GM12878 (cell line): ENCODE results near the gene CCDC134. TPM values are rescaled to one million over a fixed set of nuclear protein-coding genes. Genes with fewer than 3 reads are reported as not detected.

Experiments
- ATAC-seq: fragments of 200-7000 bp; cut with Tn5 transposase; 3 replicates; pipeline ENCODE4 v1.9.1; 2020; ENCODE audit warnings: mild to moderate bottlenecking, moderate library complexity
- BruUV-seq: library from RNA; stranded (reverse); fragments of 400-500 nt; replicated peaks from 2 replicates; lab custom pipeline; 2021; lab: Mats Ljungman, UMichigan
- CTCF ChIA-PET: fragments of 300-600 bp; sonication (Branson Sonifier 250); formaldehyde crosslinking; extraction: SDS; loops from one replicate; lab custom pipeline; 2021; ENCODE audit warnings: inconsistent platforms; lab: Yijun Ruan, JAX
- POLR2A ChIA-PET: fragments of 350-600 bp; formaldehyde crosslinking; extraction: SDS; loops from one replicate; lab custom pipeline; 2021; ENCODE audit warnings: inconsistent platforms; lab: Charles Lee
- RAD21 ChIA-PET: fragments of 300-600 bp; sonication (Branson Sonifier 250); formaldehyde crosslinking; loops from one replicate; lab custom pipeline; 2023; ENCODE audit warnings: antibody characterized with exemption; ENCODE audit not compliant: unreplicated experiment; lab: Charles Lee
- SMC1A ChIA-PET: fragments of 300-600 bp; sonication (Branson Sonifier 250); formaldehyde crosslinking; loops from one replicate; lab custom pipeline; 2023; ENCODE audit not compliant: unreplicated experiment, uncharacterized antibody; lab: Charles Lee
- DNase-seq: peaks from one replicate; pipeline ENCODE4 v3.0.0-alpha.2; 2011; ENCODE audit warnings: low read depth, low spot score
- FAIRE-seq: peaks from 3 replicates; lab custom pipeline; 2011; peaks lifted over from hg19 to GRCh38; lab: Jason Lieb, UNC
- H2AFZ ChIP-seq: 2 replicates; pipeline ENCODE4 v1.6.0; 2011; ENCODE audit warnings: low read depth, low read length, control low read depth; ENCODE audit not compliant: control insufficient read depth
- H3K27ac ChIP-seq: 2 replicates; pipeline ENCODE4 v1.5.1; 2011; ENCODE audit warnings: control low read depth; ENCODE audit not compliant: control insufficient read depth, insufficient read depth
- H3K27me3 ChIP-seq, 2 experiments: replicated peaks in 1 of 2; 2 replicates each; pipeline versions ENCODE4 v1.6.0 to v1.6.1; 2011; ENCODE audit warnings: low read length in 1 of 2; ENCODE audit not compliant: control insufficient read depth in 2 of 2, insufficient read depth in 2 of 2
- H3K36me3 ChIP-seq, 2 experiments: 2 replicates each; pipeline ENCODE4 v1.5.1; 2011; ENCODE audit warnings: low read length in 1 of 2; ENCODE audit not compliant: control insufficient read depth in 2 of 2, insufficient read depth in 2 of 2
- H3K4me1 ChIP-seq: 2 replicates; pipeline ENCODE4 v1.6.1; 2011; ENCODE audit warnings: mild to moderate bottlenecking, low read length, moderate library complexity, mixed read lengths; ENCODE audit not compliant: control insufficient read depth, insufficient read depth
- H3K4me2 ChIP-seq: 2 replicates; pipeline ENCODE4 v1.6.0; 2011; ENCODE audit warnings: control low read depth; ENCODE audit not compliant: control insufficient read depth, insufficient read depth
- H3K4me3 ChIP-seq: fragments of 200-600 bp; sonication (generic); 2 replicates; pipeline ENCODE4 v1.5.1; 2016
- H3K79me2 ChIP-seq: 2 replicates; pipeline ENCODE4 v1.6.0; 2011; ENCODE audit warnings: low read length; ENCODE audit not compliant: control insufficient read depth, insufficient read depth
- H3K9ac ChIP-seq: 2 replicates; pipeline ENCODE4 v1.8.0; 2011; ENCODE audit warnings: low read length, control low read depth, mixed read lengths; ENCODE audit not compliant: control insufficient read depth, insufficient read depth
- H3K9me3 ChIP-seq: replicated peaks from 3 replicates; pipeline ENCODE4 v1.5.1; 2011; ENCODE audit warnings: mild to moderate bottlenecking, low read length; ENCODE audit not compliant: control insufficient read depth, insufficient read depth
- H4K20me1 ChIP-seq: 2 replicates; pipeline ENCODE4 v1.6.0; 2011; ENCODE audit not compliant: control insufficient read depth, insufficient read depth
- JUND ChIP-seq: IDR thresholded peaks from 2 replicates; pipeline ENCODE4 v1.6.1; 2012; ENCODE audit warnings: low read depth, mild to moderate bottlenecking, low read length, improper control_type of control experiment, moderate library complexity
- SPI1 ChIP-seq: IDR thresholded peaks from 2 replicates; pipeline ENCODE4 v1.6.1; 2011; ENCODE audit warnings: low read depth, mild to moderate bottlenecking, low read length, moderate library complexity, borderline replicate concordance; ENCODE audit not compliant: insufficient read depth
- ZNF217 ChIP-seq: fragments of 450-650 bp; IDR thresholded peaks from 2 replicates; pipeline ENCODE4 v1.6.1; 2017; ENCODE audit warnings: antibody characterized with exemption, mild to moderate bottlenecking
- ZNF622 ChIP-seq: fragments of 450-650 bp; IDR thresholded peaks from 2 replicates; pipeline ENCODE4 v1.6.1; 2017; ENCODE audit warnings: mild to moderate bottlenecking, inconsistent platforms
- WGBS: methylation state at CpG from one replicate; pipeline ENCODE4 v1.1.6; 2016; ENCODE audit warnings: low lambda C conversion rate; ENCODE audit not compliant: insufficient replicate concordance, insufficient coverage; ENCODE audit errors: missing lambda C conversion rate; 5-methylcytosine and 5-hydroxymethylcytosine counted together
- in situ Hi-C: fragments of 300-500 bp; cut with MboI; formaldehyde crosslinking; loops from 9 replicates; pipeline ENCODE4 v1.14.3; 2018; ENCODE audit warnings: mixed read lengths
- intact Hi-C: fragments of 100-400 bp; cut with micrococcal nuclease; formaldehyde crosslinking; loops from one replicate; pipeline ENCODE4 v1.14.2; 2022; ENCODE audit not compliant: unreplicated experiment
- polyA plus RNA-seq, 11 experiments: library from polyadenylated mRNA; depleted of rRNA in 4 of 11; unstranded in 6 of 11; stranded (reverse) in 5 of 11; fragments of >200 nt; fragmentation: Nextera tagmentation in 4 of 11; fragmentation: Illumina TruSeq in 1 of 11; extraction: Ambion mirVana in 4 of 11; extraction: Trizol in 1 of 11; gene quantifications; 1 replicate in 1 of 11; 2 replicates in 10 of 11; pipeline versions ENCODE4 v1.2.1 to v1.2.3, GENCODE V29; 2011 to 2016; ENCODE audit warnings: inconsistent platforms in 2 of 11, missing spikeins in 2 of 11, low read depth in 1 of 11
- total RNA-seq, 4 experiments: library from RNA; depleted of rRNA in 3 of 4; stranded (reverse); fragments of >200 nt in 3 of 4; fragmentation: Illumina TruSeq in 1 of 4; extraction: Trizol in 1 of 4; gene quantifications; 2 replicates each; pipeline versions ENCODE4 v1.2.1 to v1.2.3, GENCODE V29; 2013 to 2021

CCDC134 gene
- total and polyA plus RNA-seq, 10 of the 15 experiments (the other 5 are each of a cell fraction or from before 2014, with no cell fraction given) = 0.35 to 19.3 (median 11.8) TPM

GRCh38 chr22:41844036-41844435, 43.6 kb downstream of the CCDC134 start:
- in situ Hi-C loops = no loop called here
- DNase-seq (no peak), FAIRE-seq (no peak), ATAC-seq (0 out of 3 replicates have a peak, but pooled peaks have one; percentile 7)
- Histone ChIP-seq H3K4me1 (peaks cover 29% of the 10 kb centered on the region), H3K4me2 (0 out of 2 replicates have a peak overlapping the region, but pooled peaks have one; percentile 56), H3K36me3 (peaks cover 0 to 7% of the 10 kb centered on the region in 2 experiments; a peak in 3 of 4 replicates), H3K27me3 (no peaks in the 10 kb centered on the region), H3K9ac (no peak overlapping the region), H3K27ac (no peak overlapping the region), H3K9me3 (no peaks in the 10 kb centered on the region), H3K4me3 (no peak overlapping the region), H4K20me1 (peaks cover 3% of the 10 kb centered on the region; the same call in 1 of the 2 replicates), H2AFZ (no peak overlapping the region), H3K79me2 (peaks cover 97% of the 10 kb centered on the region)
- WGBS = 0% methylated on average over 1 of the region's 1 CpG
- TF ChIP-seq SPI1 (0 out of 2 replicates have a peak, but pooled peaks have one; percentile 16), JUND (no peak)
- CTCF ChIA-PET = interaction anchor here (1.1 to 5.9 kb wide), 4 partner anchors 14 to 147 kb away, joined by 4 to 33 read pairs (median 13); no protein-coding TSS in a partner anchor
- BruUV-seq = no TSS peak
- SMC1A ChIA-PET = interaction anchor here (0.7 to 10.2 kb wide), 9 partner anchors 10 to 147 kb away, joined by 3 to 96 read pairs (median 3); partner anchors contain the start of genes CCDC134 and SREBF2
- intact Hi-C loops = no loop called here
- POLR2A ChIA-PET = interaction anchor here (1.1 to 9.4 kb wide), 4 partner anchors 9 to 44 kb away, joined by 3 to 135 read pairs (median 38); partner anchors contain the start of genes CCDC134 and SREBF2
- RAD21 ChIA-PET = interaction anchor here (1.2 to 3.0 kb wide), 4 partner anchors 10 to 146 kb away, joined by 3 to 14 read pairs (median 7); partner anchors contain the start of gene SREBF2

DNA sequence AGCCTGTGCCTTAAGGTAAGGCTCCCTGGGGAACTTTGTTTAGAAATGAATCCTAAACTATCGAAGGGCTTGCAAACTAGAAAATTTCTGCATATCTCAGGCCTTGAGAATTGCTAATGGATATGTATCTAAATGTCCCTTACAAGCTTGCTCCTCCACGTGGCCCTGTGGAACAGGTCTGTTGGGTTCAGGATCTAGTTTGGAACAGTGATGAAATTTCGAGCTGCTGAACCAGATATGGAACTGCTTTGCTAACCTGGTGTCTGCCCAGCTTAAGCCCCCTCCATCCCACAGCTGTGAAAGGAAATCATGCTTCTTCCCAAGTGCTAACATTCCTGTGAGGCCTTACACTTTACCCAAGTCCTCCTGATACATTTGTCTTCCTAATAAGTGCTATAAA, 44.0 kb downstream of the CCDC134 start:
- peaks cover 0 to 7% of the 10 kb centered on the region in 2 experiments; a peak in 2 of 4 replicates for H3K36me3 ChIP-seq
- TF ChIP-seq ZNF622 (no peak), ZNF217 (no peak)
- H3K9ac ChIP-seq = no peak overlapping the region
- ChIA-PET SMC1A (interaction anchor here (0.7 to 10.2 kb wide), 7 partner anchors 11 to 93 kb away, joined by 3 to 96 read pairs (median 3); partner anchors contain the start of genes CCDC134 and SREBF2), RAD21 (interaction anchor here (1.2 to 3.0 kb wide), 4 partner anchors 11 to 147 kb away, joined by 3 to 14 read pairs (median 7); partner anchors contain the start of gene SREBF2), CTCF (interaction anchor here (1.1 to 3.6 kb wide), 3 partner anchors 9 to 147 kb away, joined by 4 to 26 read pairs (median 6); no protein-coding TSS in a partner anchor), POLR2A (interaction anchor here (1.1 to 9.4 kb wide), 4 partner anchors 10 to 44 kb away, joined by 3 to 135 read pairs (median 38); partner anchors contain the start of genes CCDC134 and SREBF2)
- ATAC-seq (no peak), DNase-seq (no peak), FAIRE-seq (no peak)
- peaks cover 3% of the 10 kb centered on the region; the same call in 1 of the 2 replicates for H4K20me1 ChIP-seq
- peaks cover 97% of the 10 kb centered on the region for H3K79me2 ChIP-seq
- peak overlapping the region; percentile 6 for H3K4me2 ChIP-seq
- peaks cover 29% of the 10 kb centered on the region for H3K4me1 ChIP-seq
- no TSS peak for BruUV-seq
- 32% methylated on average over 3 of the region's 3 CpGs for WGBS
- intact Hi-C loops (no loop called here), in situ Hi-C loops (no loop called here)
- H3K9me3 ChIP-seq = no peaks in the 10 kb centered on the region
- no peaks in the 10 kb centered on the region for H3K27me3 ChIP-seq
- no peak overlapping the region; the same call in 1 of the 2 replicates for H3K27ac ChIP-seq
- no peak overlapping the region for H2AFZ ChIP-seq
- H3K4me3 ChIP-seq = no peak overlapping the region
